WTC11 (cell line): ENCODE data around the gene LRFN2. TPM values are rescaled to one million over a fixed set of nuclear protein-coding genes. Genes with fewer than 3 reads are reported as not detected.

Experiments
- ATAC-seq: fragments of 200-7000 bp; cut with Tn5 transposase; 2 replicates; pipeline ENCODE4 v1.10.0; 2021; ENCODE audit warnings: mild to moderate bottlenecking, moderate library complexity
- CTCF ChIA-PET: fragments of 300-600 bp; sonication (Branson Sonifier 250); formaldehyde crosslinking; loops from one replicate; lab custom pipeline; 2021; ENCODE audit warnings: antibody characterized with exemption; lab: Charles Lee
- POLR2A ChIA-PET: fragments of 350-600 bp; sonication (Branson Sonifier 250); formaldehyde crosslinking; loops from one replicate; lab custom pipeline; 2021; ENCODE audit warnings: antibody characterized with exemption; lab: Charles Lee
- DNase-seq: peaks from one replicate; pipeline ENCODE4 v3.0.0; 2021; ENCODE audit warnings: low spot score
- H3K27ac Mint-ChIP-seq: 2 replicates; pipeline ENCODE4 v1.8.0; 2021; ENCODE audit warnings: mixed read lengths
- H3K27me3 Mint-ChIP-seq: 2 replicates; pipeline ENCODE4 v1.8.0; 2021; ENCODE audit warnings: low read depth, mild to moderate bottlenecking, moderate library complexity, mixed read lengths
- H3K36me3 Mint-ChIP-seq: 2 replicates; pipeline ENCODE4 v1.8.0; 2021; ENCODE audit warnings: mixed read lengths
- H3K4me1 Mint-ChIP-seq: 2 replicates; pipeline ENCODE4 v1.8.0; 2022; ENCODE audit warnings: mixed read lengths
- H3K4me3 Mint-ChIP-seq: 2 replicates; pipeline ENCODE4 v1.8.0; 2021; ENCODE audit warnings: mild to moderate bottlenecking, moderate library complexity, mixed read lengths
- H3K9me3 Mint-ChIP-seq: 2 replicates; pipeline ENCODE4 v1.8.0; 2021; ENCODE audit warnings: mixed read lengths
- CBFB ChIP-seq: sonication (generic); formaldehyde crosslinking; IDR thresholded peaks from 2 replicates; pipeline ENCODE4 v1.8.1; 2022; ENCODE audit warnings: mild to moderate bottlenecking, low read depth, missing genetic modification reagents
- CREB1 ChIP-seq: sonication (generic); formaldehyde crosslinking; IDR thresholded peaks from 2 replicates; pipeline ENCODE4 v1.8.0; 2023; ENCODE audit warnings: mild to moderate bottlenecking, missing genetic modification reagents
- ESRRA ChIP-seq: sonication (generic); formaldehyde crosslinking; IDR thresholded peaks from 2 replicates; pipeline ENCODE4 v1.8.1; 2022; ENCODE audit warnings: mild to moderate bottlenecking, missing genetic modification reagents, borderline replicate concordance
- ETV6 ChIP-seq: sonication (generic); formaldehyde crosslinking; IDR thresholded peaks from 2 replicates; pipeline ENCODE4 v1.8.1; 2022; ENCODE audit warnings: mild to moderate bottlenecking, missing genetic modification reagents
- GRHL2 ChIP-seq: fragments of 250-450 bp; sonication (Bioruptor Pico); IDR thresholded peaks from 2 replicates; pipeline ENCODE4 v1.8.0; 2022; ENCODE audit warnings: mild to moderate bottlenecking, moderate library complexity; ENCODE audit not compliant: insufficient replicate concordance, severe bottlenecking
- NFATC4 ChIP-seq: fragments of 250-450 bp; sonication (Bioruptor Pico); IDR thresholded peaks from 2 replicates; pipeline ENCODE4 v1.9.0; 2021; ENCODE audit warnings: mild to moderate bottlenecking
- SMAD4 ChIP-seq: sonication (generic); formaldehyde crosslinking; IDR thresholded peaks from 2 replicates; pipeline ENCODE4 v1.8.0; 2022; ENCODE audit warnings: mild to moderate bottlenecking, missing genetic modification reagents
- ZNF232 ChIP-seq: sonication (generic); formaldehyde crosslinking; IDR thresholded peaks from 2 replicates; pipeline ENCODE4 v1.8.0; 2022; ENCODE audit warnings: mild to moderate bottlenecking, missing genetic modification reagents
- ZNF263 ChIP-seq: sonication (generic); formaldehyde crosslinking; IDR thresholded peaks from 2 replicates; pipeline ENCODE4 v1.8.1; 2022; ENCODE audit warnings: low read depth, mild to moderate bottlenecking, moderate library complexity, missing genetic modification reagents
- ZNF423 ChIP-seq: fragments of 250-450 bp; sonication (Bioruptor Pico); IDR thresholded peaks from 2 replicates; pipeline ENCODE4 v2.1.2; 2022; ENCODE audit warnings: mild to moderate bottlenecking, moderate library complexity
- total RNA-seq: library from RNA; stranded (reverse); gene quantifications from 3 replicates; pipeline ENCODE4 v1.2.3, GENCODE V29; 2021
- TF ChIP-seq, protein P1 (sequence below): fragments of 250-450 bp; sonication (Bioruptor Pico); IDR thresholded peaks from 2 replicates; pipeline ENCODE4 v1.8.0; 2021; ENCODE audit warnings: mild to moderate bottlenecking
- TF ChIP-seq, protein P2 (sequence below): fragments of 250-450 bp; sonication (Bioruptor Pico); IDR thresholded peaks from 2 replicates; pipeline ENCODE4 v1.9.0; 2021; ENCODE audit warnings: moderate library complexity, mild to moderate bottlenecking, inconsistent platforms, borderline replicate concordance
- TF ChIP-seq, protein P3 (sequence below): fragments of 250-450 bp; sonication (Bioruptor Pico); IDR thresholded peaks from 2 replicates; pipeline ENCODE4 v1.9.0; 2021; ENCODE audit warnings: mild to moderate bottlenecking
- TF ChIP-seq, protein P4 (sequence below): sonication (generic); formaldehyde crosslinking; IDR thresholded peaks from 2 replicates; pipeline ENCODE4 v1.8.0; 2022; ENCODE audit warnings: missing genetic modification reagents
- TF ChIP-seq, protein P5 (sequence below): sonication (generic); formaldehyde crosslinking; IDR thresholded peaks from 2 replicates; pipeline ENCODE4 v1.8.0; 2023; ENCODE audit warnings: mild to moderate bottlenecking, missing genetic modification reagents
- TF ChIP-seq, protein P6 (sequence below): sonication (generic); formaldehyde crosslinking; IDR thresholded peaks from 2 replicates; pipeline ENCODE4 v1.8.1; 2023; ENCODE audit warnings: mild to moderate bottlenecking, missing genetic modification reagents, borderline replicate concordance

LRFN2 gene
- total RNA-seq, 1 experiment from 2014 or later, result 1.6 TPM

DNA sequence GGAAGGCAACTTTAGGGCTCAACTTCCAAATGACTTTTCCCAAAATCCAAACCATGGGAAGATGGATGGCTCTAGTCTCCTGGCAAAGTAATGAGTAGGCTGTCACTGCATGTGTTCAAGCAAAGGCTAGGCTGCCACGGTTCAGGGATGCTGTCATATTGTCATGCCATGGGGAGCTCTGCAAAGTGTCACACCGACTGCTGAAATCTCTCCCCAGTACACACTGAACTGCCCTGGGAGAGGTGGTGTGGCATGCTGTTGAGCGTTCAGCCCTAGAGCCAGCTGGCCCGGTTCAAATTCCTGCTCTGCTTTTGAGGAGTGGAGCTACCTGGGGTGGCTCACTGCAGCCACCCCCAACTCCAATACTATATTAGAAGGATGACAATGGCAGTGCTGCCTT, 115.9 kb downstream of the LRFN2 start:
- H3K36me3 Mint-ChIP-seq, result no peaks in the 10 kb centered on the region
- H3K27me3 Mint-ChIP-seq, result peaks cover 8% of the 10 kb centered on the region; the same call in 1 of the 2 replicates
- TF ChIP-seq, protein P1, sequence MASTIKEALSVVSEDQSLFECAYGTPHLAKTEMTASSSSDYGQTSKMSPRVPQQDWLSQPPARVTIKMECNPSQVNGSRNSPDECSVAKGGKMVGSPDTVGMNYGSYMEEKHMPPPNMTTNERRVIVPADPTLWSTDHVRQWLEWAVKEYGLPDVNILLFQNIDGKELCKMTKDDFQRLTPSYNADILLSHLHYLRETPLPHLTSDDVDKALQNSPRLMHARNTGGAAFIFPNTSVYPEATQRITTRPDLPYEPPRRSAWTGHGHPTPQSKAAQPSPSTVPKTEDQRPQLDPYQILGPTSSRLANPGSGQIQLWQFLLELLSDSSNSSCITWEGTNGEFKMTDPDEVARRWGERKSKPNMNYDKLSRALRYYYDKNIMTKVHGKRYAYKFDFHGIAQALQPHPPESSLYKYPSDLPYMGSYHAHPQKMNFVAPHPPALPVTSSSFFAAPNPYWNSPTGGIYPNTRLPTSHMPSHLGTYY, result no peak
- TF ChIP-seq ZNF263 (CRISPR knock-in tag) (no peak), ESRRA (CRISPR knock-in tag) (no peak), ETV6 (CRISPR knock-in tag) (no peak), CREB1 (CRISPR knock-in tag) (no peak), SMAD4 (no peak), ZNF232 (CRISPR knock-in tag) (no peak), NFATC4 (no peak), CBFB (CRISPR knock-in tag) (no peak), ZNF423 (CRISPR knock-in tag) (no peak), GRHL2 (no peak)
- TF ChIP-seq, protein P2, sequence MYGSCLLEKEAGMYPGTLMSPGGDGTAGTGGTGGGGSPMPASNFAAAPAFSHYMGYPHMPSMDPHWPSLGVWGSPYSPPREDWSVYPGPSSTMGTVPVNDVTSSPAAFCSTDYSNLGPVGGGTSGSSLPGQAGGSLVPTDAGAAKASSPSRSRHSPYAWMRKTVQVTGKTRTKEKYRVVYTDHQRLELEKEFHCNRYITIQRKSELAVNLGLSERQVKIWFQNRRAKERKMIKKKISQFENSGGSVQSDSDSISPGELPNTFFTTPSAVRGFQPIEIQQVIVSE (CRISPR knock-in tag), result no peak
- TF ChIP-seq, protein P3, sequence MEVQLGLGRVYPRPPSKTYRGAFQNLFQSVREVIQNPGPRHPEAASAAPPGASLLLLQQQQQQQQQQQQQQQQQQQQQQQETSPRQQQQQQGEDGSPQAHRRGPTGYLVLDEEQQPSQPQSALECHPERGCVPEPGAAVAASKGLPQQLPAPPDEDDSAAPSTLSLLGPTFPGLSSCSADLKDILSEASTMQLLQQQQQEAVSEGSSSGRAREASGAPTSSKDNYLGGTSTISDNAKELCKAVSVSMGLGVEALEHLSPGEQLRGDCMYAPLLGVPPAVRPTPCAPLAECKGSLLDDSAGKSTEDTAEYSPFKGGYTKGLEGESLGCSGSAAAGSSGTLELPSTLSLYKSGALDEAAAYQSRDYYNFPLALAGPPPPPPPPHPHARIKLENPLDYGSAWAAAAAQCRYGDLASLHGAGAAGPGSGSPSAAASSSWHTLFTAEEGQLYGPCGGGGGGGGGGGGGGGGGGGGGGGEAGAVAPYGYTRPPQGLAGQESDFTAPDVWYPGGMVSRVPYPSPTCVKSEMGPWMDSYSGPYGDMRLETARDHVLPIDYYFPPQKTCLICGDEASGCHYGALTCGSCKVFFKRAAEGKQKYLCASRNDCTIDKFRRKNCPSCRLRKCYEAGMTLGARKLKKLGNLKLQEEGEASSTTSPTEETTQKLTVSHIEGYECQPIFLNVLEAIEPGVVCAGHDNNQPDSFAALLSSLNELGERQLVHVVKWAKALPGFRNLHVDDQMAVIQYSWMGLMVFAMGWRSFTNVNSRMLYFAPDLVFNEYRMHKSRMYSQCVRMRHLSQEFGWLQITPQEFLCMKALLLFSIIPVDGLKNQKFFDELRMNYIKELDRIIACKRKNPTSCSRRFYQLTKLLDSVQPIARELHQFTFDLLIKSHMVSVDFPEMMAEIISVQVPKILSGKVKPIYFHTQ (CRISPR knock-in tag), result no peak
- TF ChIP-seq, protein P4, sequence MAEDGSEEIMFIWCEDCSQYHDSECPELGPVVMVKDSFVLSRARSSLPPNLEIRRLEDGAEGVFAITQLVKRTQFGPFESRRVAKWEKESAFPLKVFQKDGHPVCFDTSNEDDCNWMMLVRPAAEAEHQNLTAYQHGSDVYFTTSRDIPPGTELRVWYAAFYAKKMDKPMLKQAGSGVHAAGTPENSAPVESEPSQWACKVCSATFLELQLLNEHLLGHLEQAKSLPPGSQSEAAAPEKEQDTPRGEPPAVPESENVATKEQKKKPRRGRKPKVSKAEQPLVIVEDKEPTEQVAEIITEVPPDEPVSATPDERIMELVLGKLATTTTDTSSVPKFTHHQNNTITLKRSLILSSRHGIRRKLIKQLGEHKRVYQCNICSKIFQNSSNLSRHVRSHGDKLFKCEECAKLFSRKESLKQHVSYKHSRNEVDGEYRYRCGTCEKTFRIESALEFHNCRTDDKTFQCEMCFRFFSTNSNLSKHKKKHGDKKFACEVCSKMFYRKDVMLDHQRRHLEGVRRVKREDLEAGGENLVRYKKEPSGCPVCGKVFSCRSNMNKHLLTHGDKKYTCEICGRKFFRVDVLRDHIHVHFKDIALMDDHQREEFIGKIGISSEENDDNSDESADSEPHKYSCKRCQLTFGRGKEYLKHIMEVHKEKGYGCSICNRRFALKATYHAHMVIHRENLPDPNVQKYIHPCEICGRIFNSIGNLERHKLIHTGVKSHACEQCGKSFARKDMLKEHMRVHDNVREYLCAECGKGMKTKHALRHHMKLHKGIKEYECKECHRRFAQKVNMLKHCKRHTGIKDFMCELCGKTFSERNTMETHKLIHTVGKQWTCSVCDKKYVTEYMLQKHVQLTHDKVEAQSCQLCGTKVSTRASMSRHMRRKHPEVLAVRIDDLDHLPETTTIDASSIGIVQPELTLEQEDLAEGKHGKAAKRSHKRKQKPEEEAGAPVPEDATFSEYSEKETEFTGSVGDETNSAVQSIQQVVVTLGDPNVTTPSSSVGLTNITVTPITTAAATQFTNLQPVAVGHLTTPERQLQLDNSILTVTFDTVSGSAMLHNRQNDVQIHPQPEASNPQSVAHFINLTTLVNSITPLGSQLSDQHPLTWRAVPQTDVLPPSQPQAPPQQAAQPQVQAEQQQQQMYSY (CRISPR knock-in tag), result no peak
- TF ChIP-seq, protein P5, sequence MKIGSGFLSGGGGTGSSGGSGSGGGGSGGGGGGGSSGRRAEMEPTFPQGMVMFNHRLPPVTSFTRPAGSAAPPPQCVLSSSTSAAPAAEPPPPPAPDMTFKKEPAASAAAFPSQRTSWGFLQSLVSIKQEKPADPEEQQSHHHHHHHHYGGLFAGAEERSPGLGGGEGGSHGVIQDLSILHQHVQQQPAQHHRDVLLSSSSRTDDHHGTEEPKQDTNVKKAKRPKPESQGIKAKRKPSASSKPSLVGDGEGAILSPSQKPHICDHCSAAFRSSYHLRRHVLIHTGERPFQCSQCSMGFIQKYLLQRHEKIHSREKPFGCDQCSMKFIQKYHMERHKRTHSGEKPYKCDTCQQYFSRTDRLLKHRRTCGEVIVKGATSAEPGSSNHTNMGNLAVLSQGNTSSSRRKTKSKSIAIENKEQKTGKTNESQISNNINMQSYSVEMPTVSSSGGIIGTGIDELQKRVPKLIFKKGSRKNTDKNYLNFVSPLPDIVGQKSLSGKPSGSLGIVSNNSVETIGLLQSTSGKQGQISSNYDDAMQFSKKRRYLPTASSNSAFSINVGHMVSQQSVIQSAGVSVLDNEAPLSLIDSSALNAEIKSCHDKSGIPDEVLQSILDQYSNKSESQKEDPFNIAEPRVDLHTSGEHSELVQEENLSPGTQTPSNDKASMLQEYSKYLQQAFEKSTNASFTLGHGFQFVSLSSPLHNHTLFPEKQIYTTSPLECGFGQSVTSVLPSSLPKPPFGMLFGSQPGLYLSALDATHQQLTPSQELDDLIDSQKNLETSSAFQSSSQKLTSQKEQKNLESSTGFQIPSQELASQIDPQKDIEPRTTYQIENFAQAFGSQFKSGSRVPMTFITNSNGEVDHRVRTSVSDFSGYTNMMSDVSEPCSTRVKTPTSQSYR (CRISPR knock-in tag), result no peak
- TF ChIP-seq, protein P6, sequence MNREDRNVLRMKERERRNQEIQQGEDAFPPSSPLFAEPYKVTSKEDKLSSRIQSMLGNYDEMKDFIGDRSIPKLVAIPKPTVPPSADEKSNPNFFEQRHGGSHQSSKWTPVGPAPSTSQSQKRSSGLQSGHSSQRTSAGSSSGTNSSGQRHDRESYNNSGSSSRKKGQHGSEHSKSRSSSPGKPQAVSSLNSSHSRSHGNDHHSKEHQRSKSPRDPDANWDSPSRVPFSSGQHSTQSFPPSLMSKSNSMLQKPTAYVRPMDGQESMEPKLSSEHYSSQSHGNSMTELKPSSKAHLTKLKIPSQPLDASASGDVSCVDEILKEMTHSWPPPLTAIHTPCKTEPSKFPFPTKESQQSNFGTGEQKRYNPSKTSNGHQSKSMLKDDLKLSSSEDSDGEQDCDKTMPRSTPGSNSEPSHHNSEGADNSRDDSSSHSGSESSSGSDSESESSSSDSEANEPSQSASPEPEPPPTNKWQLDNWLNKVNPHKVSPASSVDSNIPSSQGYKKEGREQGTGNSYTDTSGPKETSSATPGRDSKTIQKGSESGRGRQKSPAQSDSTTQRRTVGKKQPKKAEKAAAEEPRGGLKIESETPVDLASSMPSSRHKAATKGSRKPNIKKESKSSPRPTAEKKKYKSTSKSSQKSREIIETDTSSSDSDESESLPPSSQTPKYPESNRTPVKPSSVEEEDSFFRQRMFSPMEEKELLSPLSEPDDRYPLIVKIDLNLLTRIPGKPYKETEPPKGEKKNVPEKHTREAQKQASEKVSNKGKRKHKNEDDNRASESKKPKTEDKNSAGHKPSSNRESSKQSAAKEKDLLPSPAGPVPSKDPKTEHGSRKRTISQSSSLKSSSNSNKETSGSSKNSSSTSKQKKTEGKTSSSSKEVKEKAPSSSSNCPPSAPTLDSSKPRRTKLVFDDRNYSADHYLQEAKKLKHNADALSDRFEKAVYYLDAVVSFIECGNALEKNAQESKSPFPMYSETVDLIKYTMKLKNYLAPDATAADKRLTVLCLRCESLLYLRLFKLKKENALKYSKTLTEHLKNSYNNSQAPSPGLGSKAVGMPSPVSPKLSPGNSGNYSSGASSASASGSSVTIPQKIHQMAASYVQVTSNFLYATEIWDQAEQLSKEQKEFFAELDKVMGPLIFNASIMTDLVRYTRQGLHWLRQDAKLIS, result no peak
- peaks cover 24% of the 10 kb centered on the region for H3K4me1 Mint-ChIP-seq
- DNase-seq, result no peak
- ChIA-PET POLR2A (no interaction called here), CTCF (no interaction called here)
- H3K4me3 Mint-ChIP-seq, result no peak overlapping the region
- no peak for ATAC-seq
- no peak overlapping the region for H3K27ac Mint-ChIP-seq
- H3K9me3 Mint-ChIP-seq, result no peaks in the 10 kb centered on the region; the same call in 1 of the 2 replicates
